SIG-M5 treated with dmso at 0.1 percent for 504 hours (cell line): Measurements from ENCODE around the gene C19orf67.

Source experiments
- DNase-seq: peaks from one replicate; lab custom pipeline; 2025; ENCODE audit not compliant: unreplicated experiment; lab: John Stamatoyannopoulos, UW

C19orf67 gene

DNA sequence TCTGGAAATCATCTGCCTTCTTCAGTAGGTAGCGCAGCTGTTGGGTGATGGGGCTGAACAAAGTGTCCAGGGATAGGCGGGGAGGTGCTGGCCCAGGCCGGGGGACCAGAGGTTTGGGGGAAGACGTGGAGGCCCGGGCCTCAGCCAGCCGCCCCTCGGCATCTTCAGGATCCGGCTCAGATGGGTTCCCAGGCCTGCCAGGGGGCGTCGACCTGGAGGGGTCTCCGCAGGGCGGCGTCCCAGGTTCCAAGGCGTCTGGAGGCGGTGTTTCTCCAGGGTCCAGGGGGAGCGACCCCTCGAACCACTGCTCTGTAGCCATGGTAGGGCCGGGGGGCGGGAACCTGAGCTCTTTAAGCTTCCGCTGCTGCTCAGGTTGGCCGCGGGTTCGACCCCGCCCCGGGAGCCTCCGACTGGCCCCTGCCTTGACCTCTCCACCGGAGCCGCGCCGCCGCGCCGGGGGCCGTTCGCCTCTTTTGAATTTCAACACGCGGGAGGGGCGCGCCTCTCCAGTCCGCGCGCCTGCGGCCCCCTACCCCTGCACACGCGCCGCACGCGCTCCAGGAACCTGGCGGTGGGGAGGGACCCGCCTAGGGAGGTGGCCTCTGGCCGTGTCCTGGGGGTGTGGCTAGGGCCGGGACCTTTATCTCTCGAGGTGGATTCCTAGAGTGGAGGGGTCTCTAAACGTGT lies at the start of gene C19orf67:
Gene C19orf67, minus strand, starts transcription at position 475 of the 687 bp plus-strand sequence. Its CDS starts 156 bp downstream, at position 319.
- no peak for DNase-seq

DNA sequence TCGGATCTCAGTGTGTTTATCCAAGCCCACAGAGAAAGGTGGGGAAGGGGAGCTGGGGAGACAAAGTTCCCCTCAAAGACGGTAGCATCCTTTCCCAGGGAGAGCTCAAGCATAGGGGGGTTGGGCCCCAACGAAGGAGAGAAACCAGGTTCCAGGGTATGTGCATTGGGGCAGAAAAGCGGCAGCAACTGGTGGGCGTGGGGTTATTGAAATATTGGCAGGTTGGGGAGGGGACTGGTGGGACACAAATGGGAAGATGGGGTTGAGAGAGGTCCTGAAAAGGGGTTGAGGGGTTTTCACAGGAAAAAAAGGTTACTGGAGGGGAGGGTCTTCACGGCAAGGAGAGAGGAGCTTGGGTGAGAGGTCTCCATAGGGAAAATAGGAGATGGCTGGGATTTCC lies 49.8 kb upstream of the C19orf67 start:
- no peak for DNase-seq

DNA sequence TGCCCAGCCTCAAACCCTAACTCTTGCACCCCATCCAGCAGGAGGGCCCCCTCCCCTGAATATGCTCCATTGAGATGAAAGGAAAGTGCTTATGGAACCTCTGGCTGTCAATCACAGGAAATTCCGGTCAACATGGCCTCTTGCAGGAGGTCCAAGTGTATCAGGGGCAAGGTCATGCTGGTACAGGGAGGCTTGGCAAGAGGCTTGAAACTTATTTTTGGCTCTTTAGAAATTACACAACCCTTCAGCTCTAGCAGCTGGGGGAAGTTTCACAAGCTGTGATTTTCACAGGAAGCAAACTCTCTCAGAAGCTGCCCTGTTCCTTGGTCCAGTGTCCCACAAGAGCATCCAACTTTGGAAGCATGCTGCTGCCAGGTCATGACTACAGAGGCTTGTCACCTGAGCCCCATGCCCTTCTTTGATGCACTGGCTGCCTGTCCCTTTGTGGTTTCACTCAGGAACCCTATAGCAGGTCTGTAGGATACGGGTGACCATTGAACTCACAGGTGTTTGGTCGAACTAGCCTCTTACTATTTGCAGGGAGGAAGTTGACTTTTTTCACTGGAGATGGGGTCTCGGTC lies 42.4 kb upstream of the C19orf67 start:
- peak; percentile 52 for DNase-seq

DNA sequence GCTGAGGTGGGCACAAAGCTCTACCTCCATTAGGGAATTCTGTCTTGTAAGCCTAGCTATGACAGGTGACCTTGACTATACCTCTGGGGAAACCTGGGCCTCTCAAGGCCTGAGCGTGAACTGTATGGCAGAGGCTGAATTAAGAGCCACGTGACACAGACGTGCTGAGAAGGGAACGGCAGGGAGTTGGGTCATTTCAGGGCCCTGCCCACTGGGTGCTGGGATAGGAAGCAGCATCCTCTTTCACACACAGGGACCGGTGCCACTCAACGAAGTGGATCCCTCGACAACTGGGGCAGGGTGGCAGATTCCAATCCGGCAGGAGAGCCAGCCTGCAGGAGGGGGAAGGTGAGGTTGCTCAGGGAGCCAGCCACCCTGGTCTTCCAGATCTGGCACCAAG lies 41.6 kb upstream of the C19orf67 start:
- DNase-seq = no peak

DNA sequence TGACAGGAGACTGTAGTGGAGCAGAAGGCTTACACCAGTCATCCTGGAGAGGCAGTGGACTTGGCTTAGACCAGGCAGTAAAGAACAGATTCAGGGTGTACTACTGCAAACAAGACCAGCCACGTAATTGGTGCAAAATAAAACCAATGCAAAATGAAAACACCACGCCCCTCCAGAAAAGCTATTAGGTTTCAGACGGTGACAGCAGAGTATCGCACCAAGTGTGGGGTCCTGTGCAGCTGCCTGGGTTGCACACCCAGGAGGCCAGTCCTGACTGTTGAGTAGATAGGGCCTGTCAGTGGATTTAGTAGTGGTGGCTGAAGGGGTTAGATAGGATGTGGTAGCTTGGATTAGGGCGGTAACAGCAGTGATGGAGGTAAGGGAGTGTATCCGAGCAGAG lies 37.3 kb upstream of the C19orf67 start:
- no peak for DNase-seq

DNA sequence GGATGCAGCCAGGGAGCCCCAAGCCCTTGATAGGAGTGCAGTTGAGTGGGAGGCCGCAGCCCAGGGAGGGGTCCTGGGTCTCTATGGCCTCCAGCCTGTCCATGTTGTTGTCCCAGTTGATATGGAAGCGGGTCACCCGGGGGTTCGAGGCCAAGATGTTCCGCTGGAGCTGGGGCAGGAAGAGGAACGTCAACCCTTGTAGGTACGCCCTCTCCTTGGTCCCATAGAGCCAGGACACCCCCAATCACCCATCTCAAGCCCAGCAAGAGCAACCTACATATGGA lies 34.9 kb upstream of the C19orf67 start:
- no peak for DNase-seq

DNA sequence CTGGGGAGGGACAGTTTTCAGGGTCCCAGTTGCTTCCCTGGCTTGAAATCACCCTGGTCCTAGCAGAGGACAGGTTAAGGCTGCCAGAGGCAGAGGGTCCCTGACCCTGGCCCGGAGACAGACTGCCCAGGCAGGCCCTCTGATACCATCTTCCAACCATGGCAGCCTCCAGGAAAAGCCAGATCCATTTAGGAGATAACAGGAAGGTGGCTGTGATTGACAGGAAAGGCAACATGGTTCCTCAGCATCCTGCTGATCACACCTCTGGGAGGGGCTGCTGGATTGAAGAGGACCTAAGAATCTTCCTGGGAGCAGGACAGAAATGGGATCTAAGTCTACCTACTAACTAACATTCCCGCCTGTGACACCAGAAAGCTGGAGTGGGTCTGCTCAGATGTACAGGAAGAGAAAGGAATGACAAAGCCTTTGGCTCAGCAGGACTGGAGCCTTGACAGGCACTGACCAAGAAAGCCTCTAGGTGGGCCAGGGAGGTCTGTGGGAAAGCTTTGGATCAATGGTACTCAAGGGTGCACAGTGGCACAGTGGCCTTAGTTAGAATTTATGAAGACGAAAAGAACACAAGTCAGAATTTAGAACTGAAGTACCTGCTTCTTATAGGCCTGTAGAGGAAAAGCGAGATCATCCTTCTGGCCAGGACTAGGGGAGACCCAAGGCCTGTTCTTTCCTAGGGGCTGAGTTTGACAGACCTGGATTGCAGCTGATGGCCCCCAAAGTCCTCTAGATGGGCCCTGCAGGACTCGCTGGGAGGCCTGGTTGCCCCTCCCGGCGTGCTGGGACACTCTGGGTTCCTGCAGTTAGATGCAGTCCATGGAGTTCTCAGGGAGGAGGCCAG lies 34.3 kb upstream of the C19orf67 start:
- DNase-seq = no peak

DNA sequence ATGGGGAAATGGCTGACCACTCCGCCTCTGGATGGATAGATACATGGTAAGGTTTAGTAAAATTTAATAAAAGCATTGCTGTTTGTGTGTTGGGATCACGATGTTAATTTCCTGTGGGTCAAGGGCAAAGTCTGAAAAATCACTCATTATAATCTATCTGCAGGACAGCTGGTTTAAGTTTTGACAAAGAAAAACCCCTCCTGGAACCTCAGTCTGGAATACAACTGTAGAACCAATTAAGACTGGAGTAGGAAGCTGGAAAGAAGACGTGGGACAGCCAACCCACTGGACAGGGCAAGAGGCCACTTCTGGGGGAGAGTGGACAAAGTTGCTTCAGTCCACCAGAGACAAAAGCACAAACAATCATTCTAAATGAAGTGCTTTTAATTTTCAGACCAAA lies 33.6 kb upstream of the C19orf67 start:
- no peak for DNase-seq

DNA sequence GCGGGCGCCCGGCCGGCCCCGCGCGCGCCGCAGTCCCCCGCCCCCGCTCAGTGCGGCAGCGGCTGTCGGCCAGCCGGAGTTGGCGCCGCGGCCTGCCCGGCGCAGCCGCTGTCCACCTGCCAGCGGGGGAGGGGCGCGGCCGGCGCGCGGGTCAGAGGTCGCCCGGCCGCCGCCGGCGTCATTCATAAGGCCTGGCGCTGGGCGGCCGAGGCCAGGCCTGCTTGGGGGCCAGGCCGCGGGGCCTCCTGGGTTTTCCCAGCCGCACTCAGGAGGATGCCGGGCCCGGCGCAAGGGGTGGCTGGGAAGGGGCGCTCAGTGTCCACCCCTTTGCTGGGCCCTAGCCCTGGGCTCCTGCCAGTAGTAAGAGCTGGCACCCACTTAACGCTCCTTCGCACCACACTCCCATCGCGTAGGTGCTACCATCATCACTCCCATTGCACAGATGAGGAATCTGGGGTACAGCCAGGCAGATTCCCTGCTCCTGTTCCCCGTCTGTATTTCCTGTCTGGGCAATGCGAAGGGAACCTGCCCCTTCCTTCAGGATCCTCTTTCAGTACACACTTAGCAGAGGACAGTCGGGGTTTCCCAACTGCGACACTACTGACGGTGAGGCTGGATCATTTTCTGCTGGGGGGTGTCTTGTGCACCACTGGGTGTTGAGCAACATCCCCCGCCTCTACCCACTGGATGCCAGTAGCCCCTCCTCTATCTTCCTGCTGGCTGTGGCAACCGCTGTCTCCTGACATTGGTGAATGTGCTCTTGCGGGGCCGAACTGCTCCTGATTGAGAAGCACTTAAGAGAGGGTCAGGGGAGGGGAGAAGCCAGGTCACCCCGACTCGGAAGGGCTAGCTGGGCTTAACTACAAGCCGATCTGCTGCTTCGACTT lies 32.8 kb upstream of the C19orf67 start:
- DNase-seq = peak; percentile 96

DNA sequence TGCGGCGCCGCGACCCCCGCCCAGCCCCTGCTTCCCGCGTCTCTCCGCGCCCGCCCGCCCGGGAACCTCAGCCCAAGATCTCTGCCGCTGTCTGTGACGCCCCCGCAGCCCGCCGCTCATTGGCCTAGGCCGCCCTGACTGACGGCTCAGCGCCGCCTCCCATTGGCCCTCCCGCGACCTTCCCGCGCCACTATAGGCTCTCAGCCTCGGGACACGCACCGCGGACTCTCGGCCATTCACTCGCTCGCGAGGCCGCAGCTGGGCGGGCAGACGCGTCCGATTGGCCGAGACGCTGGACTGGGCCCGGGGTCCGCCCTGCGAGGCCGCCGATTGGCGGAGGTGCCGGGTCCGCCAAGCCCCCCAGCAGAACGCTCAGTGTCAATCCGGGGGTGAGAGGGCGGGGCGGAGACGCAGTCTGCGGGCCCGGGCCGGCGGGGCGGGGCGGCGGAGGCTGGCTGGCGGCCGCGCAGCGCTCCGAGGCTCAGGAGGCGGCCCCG lies 32.1 kb upstream of the C19orf67 start, which contains the start of gene PRKACA:
Gene PRKACA, minus strand, starts transcription at position 95 of the 497 bp plus-strand sequence. CDS start 215 bp downstream, outside the sequence.
- peak; percentile 96 for DNase-seq

DNA sequence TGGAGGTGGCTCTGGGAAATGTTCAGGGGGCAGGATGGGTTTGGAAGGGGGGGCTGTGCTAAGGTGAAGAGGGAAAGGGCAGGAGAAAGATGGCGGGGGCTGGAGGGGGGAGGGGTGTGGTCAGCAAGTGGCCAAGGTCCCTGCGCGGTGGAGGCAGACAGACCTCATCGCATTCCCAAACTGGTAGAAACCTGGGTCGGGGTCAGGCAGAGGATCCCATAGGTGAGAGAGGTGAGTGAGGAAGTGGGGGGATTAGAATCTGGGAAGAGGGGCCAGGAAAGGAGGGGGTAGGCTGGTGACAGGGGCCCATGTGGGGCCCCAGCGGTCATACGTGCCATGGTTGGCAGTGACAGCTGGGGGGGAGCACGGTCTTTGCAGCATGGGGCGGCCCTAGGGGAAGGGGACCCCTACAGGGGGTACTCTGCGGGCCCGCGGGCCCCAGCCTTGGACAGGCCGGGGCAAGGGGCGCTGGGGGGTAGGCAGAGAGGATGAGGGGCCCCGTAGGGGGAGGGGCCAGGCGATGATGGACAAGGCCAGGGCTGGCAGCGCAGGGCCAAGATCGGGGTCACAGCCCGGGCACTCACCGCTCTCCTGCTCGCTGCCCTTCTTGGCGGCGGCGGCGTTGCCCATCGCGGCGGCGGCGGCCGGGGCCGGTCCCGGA lies 31.5 kb upstream of the C19orf67 start:
- DNase-seq = no peak

DNA sequence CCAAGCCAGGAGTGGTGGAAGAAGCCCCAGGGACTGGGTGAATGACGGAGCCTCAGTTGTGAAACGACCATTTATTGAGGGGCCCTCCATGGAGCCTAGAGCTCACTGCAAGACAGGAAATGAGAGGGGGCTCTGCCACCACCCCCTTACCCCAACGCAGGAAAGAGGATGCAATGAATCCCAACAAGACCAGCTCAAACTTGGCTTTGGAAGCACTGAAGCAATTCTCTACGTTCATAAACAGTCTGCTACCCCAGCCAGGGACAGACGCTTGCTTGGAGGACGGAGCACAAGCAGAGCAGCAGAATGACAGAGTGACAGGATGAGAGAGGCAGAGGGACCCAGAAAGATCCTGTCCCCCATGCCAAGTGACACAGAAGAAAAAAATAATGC lies 30.9 kb upstream of the C19orf67 start:
- no peak for DNase-seq

DNA sequence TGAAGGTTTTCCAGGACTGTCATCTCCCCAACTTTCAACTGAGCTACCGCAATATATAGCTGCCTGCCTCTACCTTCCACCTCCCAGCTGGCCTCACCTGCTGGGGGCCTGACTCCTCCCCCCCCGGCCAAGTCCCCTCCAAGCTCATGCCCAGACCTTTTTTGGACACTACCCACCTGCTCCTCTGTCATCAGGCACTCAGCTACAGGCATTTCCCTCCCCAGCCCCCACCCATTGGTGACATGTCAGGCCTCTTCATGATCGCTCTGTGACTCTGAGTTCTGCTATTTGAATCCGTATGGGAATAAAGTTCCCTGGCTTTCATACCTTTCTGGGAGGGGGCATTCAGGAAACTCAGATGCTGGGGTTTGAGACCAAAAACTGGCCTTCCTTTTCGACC lies 30.2 kb upstream of the C19orf67 start:
- DNase-seq = no peak

DNA sequence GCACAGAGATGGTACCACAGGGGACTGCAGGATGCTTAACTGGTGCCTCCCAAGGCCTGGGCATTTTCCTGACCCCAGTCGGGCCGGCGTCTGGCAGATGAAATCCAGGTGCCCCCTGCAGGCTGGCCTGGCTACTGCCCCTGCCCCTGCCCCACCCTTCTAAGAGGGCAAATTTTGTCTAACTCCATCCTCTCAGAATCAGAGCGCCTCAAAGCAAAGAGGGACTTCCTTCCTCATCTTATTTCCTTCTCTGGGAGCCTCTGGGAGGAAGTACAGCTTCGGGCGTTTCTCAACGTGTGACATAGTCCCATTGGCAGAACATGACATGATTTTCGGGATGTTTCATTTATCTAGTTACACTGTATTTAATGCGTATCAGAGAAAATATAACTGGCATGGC lies 29.3 kb upstream of the C19orf67 start:
- DNase-seq = peak; percentile 62

DNA sequence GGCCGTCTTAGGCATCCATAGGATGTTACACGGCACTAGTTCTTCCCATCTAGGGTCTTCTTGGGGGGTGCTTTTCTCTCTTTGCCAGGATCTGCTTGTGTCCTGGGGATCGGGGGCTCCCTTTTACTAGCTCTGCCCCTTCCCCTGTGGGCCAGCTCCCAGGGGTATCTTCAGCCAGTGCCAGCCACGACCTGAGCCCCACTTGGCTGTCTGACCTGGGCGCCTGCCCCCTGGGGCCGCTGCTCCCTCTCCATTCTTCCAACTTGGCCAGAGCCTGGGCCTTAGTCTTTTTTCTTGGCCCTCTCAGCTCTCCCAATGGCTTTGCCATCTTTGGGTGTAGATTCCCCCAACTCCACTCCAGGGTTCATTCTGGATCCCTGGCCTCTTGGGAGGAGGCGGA lies 28.9 kb upstream of the C19orf67 start:
- no peak for DNase-seq

DNA sequence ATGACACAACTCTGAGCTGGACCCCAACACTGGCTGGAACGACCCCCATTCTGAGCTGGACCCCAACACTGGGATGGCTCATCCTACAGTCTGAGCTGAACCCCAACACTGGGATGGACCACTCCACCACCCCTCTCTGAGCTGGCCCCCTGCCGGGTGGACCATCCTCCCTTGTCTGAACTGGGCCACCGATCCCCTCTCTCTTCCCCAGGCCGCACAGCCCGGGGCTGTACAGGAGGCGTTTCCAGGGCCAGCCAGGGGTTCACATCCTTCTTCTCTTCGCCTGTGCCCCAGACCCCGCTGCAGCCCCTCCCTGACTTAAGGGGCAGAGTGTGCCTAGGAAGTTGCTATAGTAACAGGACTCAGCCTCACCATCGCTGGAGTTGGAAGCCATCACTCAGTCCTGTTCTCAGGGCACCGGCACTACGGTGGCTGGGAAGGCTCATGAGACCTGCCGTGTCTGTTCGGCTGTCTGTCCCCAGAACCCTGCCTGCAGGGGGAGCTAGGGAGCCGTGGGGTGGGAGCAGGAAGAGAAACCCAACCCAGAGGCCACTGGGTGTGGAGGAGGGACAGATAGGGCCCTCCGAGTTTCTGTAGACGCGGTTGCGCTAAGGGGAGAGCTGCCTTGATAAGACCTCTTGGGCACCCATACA lies 28.3 kb upstream of the C19orf67 start:
- peak; percentile 41 for DNase-seq

DNA sequence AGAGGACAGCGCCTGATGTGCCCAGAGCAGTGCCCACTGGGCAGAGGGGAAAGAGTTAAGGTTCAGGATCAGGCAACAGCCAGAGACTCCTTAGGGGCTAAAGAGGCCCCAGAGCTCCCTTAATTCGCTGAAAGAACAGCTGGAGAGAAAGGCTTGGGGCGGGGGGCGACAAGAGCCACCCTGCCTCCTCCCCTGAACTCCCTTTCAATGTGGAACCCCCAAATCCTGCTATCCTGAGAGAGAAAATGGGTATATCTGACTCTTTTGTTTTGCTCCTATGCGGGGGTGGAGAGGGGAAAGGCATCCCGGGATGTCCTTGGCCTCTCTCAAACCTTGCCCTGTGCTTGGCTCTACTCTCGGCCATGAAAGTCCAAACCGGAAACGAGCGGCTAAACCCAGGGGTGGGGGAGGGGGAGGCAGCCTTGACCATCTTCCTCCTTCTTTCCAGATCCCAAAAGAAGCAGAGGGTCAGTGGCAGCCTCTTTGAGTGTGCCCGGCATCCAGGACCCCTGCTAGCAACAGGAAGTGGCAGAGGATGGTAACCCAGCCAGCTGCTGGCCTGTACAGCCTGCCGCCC lies 27.3 kb upstream of the C19orf67 start:
- no peak for DNase-seq

DNA sequence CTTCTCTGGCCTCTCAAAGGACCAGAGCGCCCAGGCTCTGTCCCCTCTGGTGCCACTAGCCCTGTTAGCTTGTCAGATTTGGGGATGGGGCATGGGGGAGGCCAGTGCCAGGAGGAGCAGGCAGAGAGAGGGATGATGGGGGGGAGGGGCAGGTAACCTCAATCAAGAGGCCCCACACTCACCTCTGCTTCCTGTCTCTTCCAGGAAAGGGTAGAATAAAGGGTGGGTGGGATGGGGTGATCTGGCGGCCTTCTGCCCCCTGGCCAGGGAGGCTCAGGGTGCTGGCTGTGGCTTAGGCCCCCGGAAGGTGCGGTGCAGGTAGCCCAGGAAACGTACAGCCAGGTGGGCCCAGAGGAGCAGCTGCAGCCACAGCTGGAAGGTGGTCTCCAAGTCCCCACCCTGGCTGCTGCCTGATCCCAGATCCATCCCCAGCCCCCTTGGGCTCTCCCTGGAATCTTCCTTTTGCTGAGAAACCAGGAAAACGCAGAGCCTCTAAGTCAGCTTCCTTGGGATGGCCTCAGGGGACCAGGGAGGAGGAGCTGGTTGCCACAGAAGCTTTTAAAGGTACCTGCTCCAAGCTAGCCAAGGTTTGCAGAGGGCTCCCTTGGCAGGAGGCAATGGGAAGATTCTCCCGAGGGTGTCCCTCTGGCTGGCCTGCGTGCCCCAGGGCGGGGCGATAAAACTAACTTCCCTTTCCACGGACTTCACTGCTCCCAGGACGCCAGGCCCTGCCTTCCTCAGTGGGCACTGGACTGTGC lies 26.6 kb upstream of the C19orf67 start:
- no peak for DNase-seq

DNA sequence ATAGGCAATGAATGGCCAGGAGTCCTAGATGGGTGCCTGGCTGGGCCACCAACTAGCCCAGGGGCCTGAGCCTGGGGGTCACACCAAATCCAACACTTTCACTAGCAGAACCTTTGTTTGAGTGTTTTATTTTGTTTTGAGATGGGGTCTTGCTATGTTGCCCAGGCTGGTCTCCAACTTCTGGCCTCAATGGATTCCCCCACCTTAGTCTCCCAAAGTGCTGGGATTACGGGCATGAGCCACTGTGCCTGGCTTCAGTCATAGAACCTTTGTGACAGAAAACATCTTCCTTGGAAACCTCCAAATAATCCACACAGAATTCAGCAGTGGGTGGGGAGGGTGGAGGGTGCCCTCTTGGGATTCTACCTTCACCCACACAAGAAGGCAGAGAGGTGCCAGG lies 25.9 kb upstream of the C19orf67 start:
- no peak for DNase-seq
